Measurements from ENCODE around the gene FAM131C.

FAM131C gene

DNA sequence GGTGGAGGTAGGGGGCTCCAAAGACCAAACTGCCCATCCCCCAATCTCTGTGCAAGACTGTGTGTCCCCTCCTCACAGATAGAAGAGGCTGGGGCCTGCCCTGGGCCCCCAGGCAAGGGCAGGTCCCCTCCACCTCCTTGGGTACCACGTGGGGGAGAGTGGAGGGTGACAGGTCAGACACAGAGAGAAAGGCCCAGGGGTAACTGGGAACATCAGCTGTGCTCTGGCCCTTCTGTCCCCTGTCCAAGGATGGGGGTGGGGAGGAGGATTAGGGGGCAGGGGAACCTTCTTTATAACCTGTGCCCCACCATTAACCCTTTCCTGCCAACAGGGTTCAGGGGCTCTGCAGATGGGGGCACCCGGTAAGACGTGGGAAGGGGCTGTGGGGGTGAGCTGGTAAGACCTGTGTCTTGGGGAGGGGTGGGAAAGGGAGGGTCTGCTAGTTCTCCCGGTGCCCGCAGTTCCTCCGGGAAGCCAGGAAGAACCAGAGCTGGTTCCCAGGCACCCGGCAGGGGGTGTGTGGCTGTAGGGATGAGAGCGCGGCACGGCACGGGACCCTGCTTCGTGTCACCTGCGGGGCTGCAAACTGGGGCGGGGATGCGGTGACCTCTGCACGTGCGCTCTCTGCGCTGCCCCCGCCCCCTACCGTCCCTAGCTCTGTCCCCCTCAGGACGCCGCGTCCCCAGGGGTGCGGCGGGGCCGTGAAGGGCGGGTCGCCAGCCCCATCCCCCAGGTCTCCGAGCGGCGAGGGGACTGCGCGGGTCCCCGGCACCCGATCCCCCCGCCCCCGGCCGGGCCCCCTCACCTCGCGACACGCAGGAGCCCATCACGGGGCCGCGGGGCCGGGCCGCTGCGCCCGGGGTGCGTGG lies 601 bp downstream of the FAM131C start:
- TF ChIP-seq FOXP2 (optimal IDR thresholded peaks at IDR 0.05; ENCODE audit: borderline replicate concordance, extremely low read depth, extremely low read length, insufficient read depth) (no peak), TAF1 (IDR thresholded peaks at IDR 0.05; ENCODE audit: borderline replicate concordance, insufficient read depth, low read length) (no peak), REST (IDR thresholded peaks at IDR 0.05; ENCODE audit: insufficient read depth in 1 of 2, low read depth in 2 of 2, low read length in 2 of 2) (no peak), POLR2AphosphoS5 (IDR thresholded peaks at IDR 0.05; ENCODE audit: low read depth, low read length) (no peak), SIN3A (IDR thresholded peaks at IDR 0.05; ENCODE audit: borderline replicate concordance, insufficient read depth, low read length) (no peak)

GRCh38 chr1:16072095-16072494 lies 1.4 kb downstream of the FAM131C start:
- no peak for TF ChIP-seq SIN3A (IDR thresholded peaks at IDR 0.05; ENCODE audit: borderline replicate concordance, insufficient read depth, low read length)

- no peak for TF ChIP-seq FOXP2 (optimal IDR thresholded peaks at IDR 0.05; ENCODE audit: borderline replicate concordance, extremely low read depth, extremely low read length, insufficient read depth)
- TF ChIP-seq TAF1 (IDR thresholded peaks at IDR 0.05; ENCODE audit: borderline replicate concordance, insufficient read depth, low read length), result no peak
- no peak for TF ChIP-seq POLR2AphosphoS5 (IDR thresholded peaks at IDR 0.05; ENCODE audit: low read depth, low read length)
- TF ChIP-seq SIN3A (IDR thresholded peaks at IDR 0.05; ENCODE audit: borderline replicate concordance, insufficient read depth, low read length), result no peak
- no peak for TF ChIP-seq REST (IDR thresholded peaks at IDR 0.05; ENCODE audit: insufficient read depth in 1 of 2, low read depth in 2 of 2, low read length in 2 of 2)
These were observed 1.8 kb downstream of the FAM131C start for GRCh38 chr1:16071614-16072013.

GRCh38 chr1:16070640-16071355 lies 2.7 kb downstream of the FAM131C start:
- TF ChIP-seq TAF1 (IDR thresholded peaks at IDR 0.05; ENCODE audit: borderline replicate concordance, insufficient read depth, low read length), result no peak
- no peak for TF ChIP-seq SIN3A (IDR thresholded peaks at IDR 0.05; ENCODE audit: borderline replicate concordance, insufficient read depth, low read length)
- TF ChIP-seq REST (IDR thresholded peaks at IDR 0.05; ENCODE audit: insufficient read depth in 1 of 2, low read depth in 2 of 2, low read length in 2 of 2), result no peak
- TF ChIP-seq POLR2AphosphoS5 (IDR thresholded peaks at IDR 0.05; ENCODE audit: low read depth, low read length), result no peak
- TF ChIP-seq FOXP2 (optimal IDR thresholded peaks at IDR 0.05; ENCODE audit: borderline replicate concordance, extremely low read depth, extremely low read length, insufficient read depth), result no peak

DNA sequence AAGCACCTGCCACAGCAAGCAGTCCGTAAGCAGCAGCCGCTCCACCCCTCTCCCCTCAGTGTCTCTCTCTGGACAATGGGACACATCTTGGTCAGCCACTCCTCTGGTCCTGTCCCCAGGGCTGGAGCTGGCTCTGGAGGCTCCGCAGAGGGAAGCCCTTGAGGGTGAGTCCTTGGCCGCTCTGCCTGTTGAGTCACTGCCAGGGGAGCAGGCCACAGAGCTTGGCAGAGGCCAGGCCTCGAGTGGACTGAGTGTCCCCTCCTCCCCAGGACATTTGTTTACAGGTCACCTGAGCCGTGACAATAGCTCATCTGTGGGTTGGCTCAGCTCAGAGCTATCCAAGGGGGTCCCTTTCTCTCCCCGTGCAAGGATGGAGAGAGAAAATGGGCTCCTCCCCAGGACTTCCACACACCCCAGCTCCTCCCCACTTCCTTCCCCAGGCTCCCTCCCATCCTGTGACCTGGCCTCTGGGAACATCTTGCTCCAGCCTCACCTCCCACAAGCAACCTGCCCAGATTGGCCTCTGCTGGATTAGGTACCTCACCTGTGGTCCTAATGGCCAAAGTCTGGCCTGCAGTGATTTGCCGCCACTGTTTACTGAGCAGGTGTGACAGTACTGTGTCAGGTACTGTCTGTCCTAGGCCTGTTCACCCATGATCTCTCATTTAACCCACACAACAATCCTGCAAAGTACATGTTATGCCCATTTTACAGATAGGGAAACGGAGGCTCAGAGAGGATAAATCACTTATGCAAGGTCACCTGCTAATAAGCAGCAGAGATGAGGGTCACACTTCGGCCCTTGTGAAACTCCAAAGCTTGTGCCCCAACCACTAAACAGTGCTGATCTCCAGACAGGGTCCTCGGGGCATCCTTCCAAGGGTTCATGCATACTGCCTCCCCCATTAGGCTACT lies 4.8 kb downstream of the FAM131C start:
- TF ChIP-seq FOXP2 (optimal IDR thresholded peaks at IDR 0.05; ENCODE audit: borderline replicate concordance, extremely low read depth, extremely low read length, insufficient read depth) (no peak), SIN3A (IDR thresholded peaks at IDR 0.05; ENCODE audit: borderline replicate concordance, insufficient read depth, low read length) (no peak), TAF1 (IDR thresholded peaks at IDR 0.05; ENCODE audit: borderline replicate concordance, insufficient read depth, low read length) (no peak), POLR2AphosphoS5 (IDR thresholded peaks at IDR 0.05; ENCODE audit: low read depth, low read length) (no peak), REST (IDR thresholded peaks at IDR 0.05; ENCODE audit: insufficient read depth in 1 of 2, low read depth in 2 of 2, low read length in 2 of 2) (no peak)
